ENCODE data around the gene TCEAL3. TPM values are rescaled to one million over a fixed set of nuclear protein-coding genes. Genes with fewer than 3 reads are reported as not detected.
"Not testable (repeated sequence)": the region's sequence is repeated elsewhere in the genome, so short reads cannot be mapped to it uniquely, and the experiment has no call there.

The TCEAL3 gene
- total RNA-seq, 2 experiments from 2014 or later: 4.4 to 6.2 TPM

- intact Hi-C loops (cut with micrococcal nuclease); H3K9me3 Mint-ChIP-seq; DNase-seq; H3K27ac Mint-ChIP-seq; H3K4me1 Mint-ChIP-seq (ENCODE audit: low read depth); H3K4me3 Mint-ChIP-seq; H3K27me3 Mint-ChIP-seq (ENCODE audit: low read depth); H3K36me3 Mint-ChIP-seq (ENCODE audit: low read depth); CTCF ChIA-PET: not testable (repeated sequence)
These were observed 15.5 kb upstream of the TCEAL3 start for GRCh38 chrX:103592295-103592694.

GRCh38 chrX:103595202-103595601, 12.6 kb upstream of the TCEAL3 start:
- H3K27me3 Mint-ChIP-seq (ENCODE audit: low read depth); H3K4me1 Mint-ChIP-seq (ENCODE audit: low read depth); CTCF ChIA-PET; H3K9me3 Mint-ChIP-seq; H3K36me3 Mint-ChIP-seq (ENCODE audit: low read depth); intact Hi-C loops (cut with micrococcal nuclease); H3K27ac Mint-ChIP-seq; DNase-seq; H3K4me3 Mint-ChIP-seq: not testable (repeated sequence)

GRCh38 chrX:103608306-103608963, 672 bp downstream of the TCEAL3 start:
- Mint-ChIP-seq H3K27me3 (ENCODE audit: low read depth) (no peaks in the 10 kb centered on the region), H3K27ac (peak overlapping the region; percentile 46), H3K36me3 (ENCODE audit: low read depth) (peaks cover 3% of the 10 kb centered on the region), H3K4me3 (peak overlapping the region; percentile 76), H3K4me1 (ENCODE audit: low read depth) (peaks cover 1% of the 10 kb centered on the region), H3K9me3 (no peaks in the 10 kb centered on the region)
- CTCF ChIA-PET: no interaction called here
- DNase-seq: no peak
- intact Hi-C loops (cut with micrococcal nuclease): loop anchor here (1.0 to 2.0 kb wide), 2 partner anchors 20 to 78 kb away; partner anchors contain the start of genes MORF4L2 and TCEAL1

GRCh38 chrX:103610282-103610681, 2.5 kb downstream of the TCEAL3 start:
- CTCF ChIA-PET: no interaction called here
- peaks cover 3% of the 10 kb centered on the region for H3K36me3 Mint-ChIP-seq (ENCODE audit: low read depth)
- H3K9me3 Mint-ChIP-seq: no peaks in the 10 kb centered on the region
- H3K27me3 Mint-ChIP-seq (ENCODE audit: low read depth): no peaks in the 10 kb centered on the region
- intact Hi-C loops (cut with micrococcal nuclease): no loop called here
- no peak overlapping the region for H3K4me3 Mint-ChIP-seq
- peaks cover 1% of the 10 kb centered on the region for H3K4me1 Mint-ChIP-seq (ENCODE audit: low read depth)
- DNase-seq: no peak
- no peak overlapping the region for H3K27ac Mint-ChIP-seq

DNA sequence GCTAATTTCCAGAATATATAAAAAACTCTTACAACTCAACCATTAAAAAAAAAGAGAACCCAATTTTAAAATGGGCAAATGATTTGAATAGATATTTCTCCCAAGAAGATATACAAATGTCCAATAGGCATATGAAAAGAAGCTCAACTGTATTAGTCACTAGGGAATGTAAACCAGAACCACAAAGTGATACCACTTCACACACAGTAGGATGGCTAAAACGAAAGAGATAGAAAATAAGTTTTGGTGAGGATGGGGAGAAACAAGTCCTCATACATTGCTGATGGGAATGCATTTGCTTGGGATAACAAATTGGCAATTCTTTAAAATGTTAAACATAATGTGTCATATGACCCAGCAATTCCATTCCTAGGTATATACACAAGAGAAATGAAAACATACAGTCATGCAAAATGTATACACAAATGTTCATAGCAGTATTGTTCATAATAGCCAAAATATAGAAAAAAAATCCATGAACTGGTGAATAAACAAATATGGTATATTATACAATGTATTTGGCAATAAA, 5.7 kb downstream of the TCEAL3 start:
- H3K4me3 Mint-ChIP-seq: no peak overlapping the region
- DNase-seq: no peak
- no peak overlapping the region for H3K27ac Mint-ChIP-seq
- peaks cover 3% of the 10 kb centered on the region for H3K36me3 Mint-ChIP-seq (ENCODE audit: low read depth)
- CTCF ChIA-PET: no interaction called here
- intact Hi-C loops (cut with micrococcal nuclease): no loop called here
- no peaks in the 10 kb centered on the region for H3K9me3 Mint-ChIP-seq
- peaks cover 1% of the 10 kb centered on the region for H3K4me1 Mint-ChIP-seq (ENCODE audit: low read depth)
- H3K27me3 Mint-ChIP-seq (ENCODE audit: low read depth): no peaks in the 10 kb centered on the region

DNA sequence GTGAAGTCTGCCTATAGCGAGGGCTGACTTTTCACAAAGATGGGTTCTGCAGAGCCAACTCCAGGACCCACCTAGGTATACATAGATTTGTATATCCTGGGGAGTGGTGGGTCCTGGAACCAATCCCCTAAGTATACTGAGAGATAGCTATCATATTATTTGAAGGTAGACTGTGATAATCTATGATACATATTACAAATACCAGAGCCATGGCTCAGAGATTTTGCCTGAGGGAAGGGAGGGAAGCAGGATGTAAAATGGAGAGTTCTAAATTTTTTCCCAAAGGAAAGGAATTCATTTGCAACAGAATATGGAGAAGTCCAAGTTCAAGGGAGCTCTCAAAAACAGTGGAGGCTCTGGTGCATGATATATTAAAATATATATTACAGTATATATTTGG, 7.2 kb downstream of the TCEAL3 start:
- Mint-ChIP-seq H3K4me1 (ENCODE audit: low read depth) (no peaks in the 10 kb centered on the region), H3K4me3 (no peak overlapping the region), H3K27ac (no peak overlapping the region)

GRCh38 chrX:103615781-103616371, 8.1 kb downstream of the TCEAL3 start:
- no peaks in the 10 kb centered on the region for H3K27me3 Mint-ChIP-seq (ENCODE audit: low read depth)
- CTCF ChIA-PET: interaction anchor here (1.2 kb wide), 1 partner anchor 128 kb away, joined by 3 read pairs; no protein-coding TSS in a partner anchor
- no peaks in the 10 kb centered on the region for H3K4me1 Mint-ChIP-seq (ENCODE audit: low read depth)
- no peak overlapping the region for H3K27ac Mint-ChIP-seq
- H3K4me3 Mint-ChIP-seq: no peak overlapping the region
- no peak for DNase-seq
- no peaks in the 10 kb centered on the region for H3K9me3 Mint-ChIP-seq
- H3K36me3 Mint-ChIP-seq (ENCODE audit: low read depth): peaks cover 1% of the 10 kb centered on the region
- intact Hi-C loops (cut with micrococcal nuclease): no loop called here

More for the DNA sequence above, 7.2 kb downstream of the TCEAL3 start:
- peaks cover 1% of the 10 kb centered on the region for H3K36me3 Mint-ChIP-seq (ENCODE audit: low read depth)
- no peaks in the 10 kb centered on the region for H3K9me3 Mint-ChIP-seq
- intact Hi-C loops (cut with micrococcal nuclease): no loop called here
- CTCF ChIA-PET: interaction anchor here (1.2 kb wide), 1 partner anchor 127 kb away, joined by 3 read pairs; no protein-coding TSS in a partner anchor
- DNase-seq: no peak
- H3K27me3 Mint-ChIP-seq (ENCODE audit: low read depth): no peaks in the 10 kb centered on the region

- intact Hi-C loops (cut with micrococcal nuclease): no loop called here
- no peak overlapping the region for H3K27ac Mint-ChIP-seq
- no peak overlapping the region for H3K4me3 Mint-ChIP-seq
- no peaks in the 10 kb centered on the region for H3K4me1 Mint-ChIP-seq (ENCODE audit: low read depth)
- H3K36me3 Mint-ChIP-seq (ENCODE audit: low read depth): peaks cover 1% of the 10 kb centered on the region
- H3K27me3 Mint-ChIP-seq (ENCODE audit: low read depth): no peaks in the 10 kb centered on the region
- no peak for DNase-seq
- CTCF ChIA-PET: no interaction called here
- no peaks in the 10 kb centered on the region for H3K9me3 Mint-ChIP-seq
These were observed 9.0 kb downstream of the TCEAL3 start for GRCh38 chrX:103616676-103617186.

- intact Hi-C loops (cut with micrococcal nuclease): no loop called here
- CTCF ChIA-PET: no interaction called here
- Mint-ChIP-seq H3K27me3 (ENCODE audit: low read depth) (no peaks in the 10 kb centered on the region), H3K4me1 (ENCODE audit: low read depth) (peaks cover 14% of the 10 kb centered on the region), H3K4me3 (no peak overlapping the region), H3K27ac (no peak overlapping the region), H3K36me3 (ENCODE audit: low read depth) (no peaks in the 10 kb centered on the region), H3K9me3 (no peaks in the 10 kb centered on the region)
- DNase-seq: no peak
These were observed 16.3 kb downstream of the TCEAL3 start for GRCh38 chrX:103624111-103624510.

DNA sequence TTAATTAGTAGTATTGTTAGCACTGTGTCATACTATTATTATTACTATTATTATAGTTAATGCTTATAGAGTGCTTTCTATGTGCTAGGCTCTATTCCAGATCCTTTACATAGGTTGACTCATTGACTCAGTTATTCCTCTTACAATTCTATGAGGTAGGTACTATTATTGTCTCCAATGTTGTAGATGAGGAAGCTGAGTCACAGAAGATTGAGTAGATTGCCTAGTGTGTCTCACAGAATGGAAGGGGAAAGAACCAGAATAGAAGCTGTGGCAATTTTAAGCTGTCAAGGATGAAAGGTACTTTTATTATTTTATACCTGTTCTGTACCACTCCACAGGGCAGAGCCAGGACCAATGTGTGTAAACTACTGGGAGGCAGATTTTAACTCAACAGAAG, 19.1 kb downstream of the TCEAL3 start:
- peaks cover 19% of the 10 kb centered on the region for H3K4me1 Mint-ChIP-seq (ENCODE audit: low read depth)
- intact Hi-C loops (cut with micrococcal nuclease): loop anchor here (5.0 kb wide), 1 partner anchor 95 kb away; no protein-coding TSS in a partner anchor
- H3K9me3 Mint-ChIP-seq: no peaks in the 10 kb centered on the region

GRCh38 chrX:103628386-103629317, 20.9 kb downstream of the TCEAL3 start, which contains the start of gene TCEAL1:
TCEAL1 (plus strand) TSS chrX:103628975; CDS start chrX:103629917, 942 bp downstream.
- Mint-ChIP-seq H3K27ac (peak within 1 kb of the TSS; percentile 87), H3K9me3 (no peaks in the 10 kb centered on the region), H3K4me3 (peak within 1 kb of the TSS; percentile 87), H3K36me3 (ENCODE audit: low read depth) (no peaks in the 10 kb centered on the region), H3K27me3 (ENCODE audit: low read depth) (no peaks in the 10 kb centered on the region), H3K4me1 (ENCODE audit: low read depth) (peaks cover 19% of the 10 kb centered on the region)
- DNase-seq: peak; percentile 54
- intact Hi-C loops (cut with micrococcal nuclease): loop anchor here (1.0 to 5.0 kb wide), 5 partner anchors 20 to 290 kb away; partner anchors contain the start of gene MORF4L2
- CTCF ChIA-PET: interaction anchor here (0.6 kb wide), 1 partner anchor 575 kb away, joined by 3 read pairs; no protein-coding TSS in a partner anchor

More for the DNA sequence above, 19.1 kb downstream of the TCEAL3 start:
- no peak overlapping the region for H3K4me3 Mint-ChIP-seq
- H3K27me3 Mint-ChIP-seq (ENCODE audit: low read depth): no peaks in the 10 kb centered on the region
- CTCF ChIA-PET: interaction anchor here (0.6 kb wide), 2 partner anchors 61 to 63 kb away, joined by 3 to 5 read pairs; no protein-coding TSS in a partner anchor
- H3K36me3 Mint-ChIP-seq (ENCODE audit: low read depth): no peaks in the 10 kb centered on the region
- DNase-seq: no peak
- H3K27ac Mint-ChIP-seq: no peak overlapping the region
